ENCODE results near the gene PES1.
"Not testable (repeated sequence)": the region's sequence is repeated elsewhere in the genome, so short reads cannot be mapped to it uniquely, and the experiment has no call there.

Gene PES1

DNA sequence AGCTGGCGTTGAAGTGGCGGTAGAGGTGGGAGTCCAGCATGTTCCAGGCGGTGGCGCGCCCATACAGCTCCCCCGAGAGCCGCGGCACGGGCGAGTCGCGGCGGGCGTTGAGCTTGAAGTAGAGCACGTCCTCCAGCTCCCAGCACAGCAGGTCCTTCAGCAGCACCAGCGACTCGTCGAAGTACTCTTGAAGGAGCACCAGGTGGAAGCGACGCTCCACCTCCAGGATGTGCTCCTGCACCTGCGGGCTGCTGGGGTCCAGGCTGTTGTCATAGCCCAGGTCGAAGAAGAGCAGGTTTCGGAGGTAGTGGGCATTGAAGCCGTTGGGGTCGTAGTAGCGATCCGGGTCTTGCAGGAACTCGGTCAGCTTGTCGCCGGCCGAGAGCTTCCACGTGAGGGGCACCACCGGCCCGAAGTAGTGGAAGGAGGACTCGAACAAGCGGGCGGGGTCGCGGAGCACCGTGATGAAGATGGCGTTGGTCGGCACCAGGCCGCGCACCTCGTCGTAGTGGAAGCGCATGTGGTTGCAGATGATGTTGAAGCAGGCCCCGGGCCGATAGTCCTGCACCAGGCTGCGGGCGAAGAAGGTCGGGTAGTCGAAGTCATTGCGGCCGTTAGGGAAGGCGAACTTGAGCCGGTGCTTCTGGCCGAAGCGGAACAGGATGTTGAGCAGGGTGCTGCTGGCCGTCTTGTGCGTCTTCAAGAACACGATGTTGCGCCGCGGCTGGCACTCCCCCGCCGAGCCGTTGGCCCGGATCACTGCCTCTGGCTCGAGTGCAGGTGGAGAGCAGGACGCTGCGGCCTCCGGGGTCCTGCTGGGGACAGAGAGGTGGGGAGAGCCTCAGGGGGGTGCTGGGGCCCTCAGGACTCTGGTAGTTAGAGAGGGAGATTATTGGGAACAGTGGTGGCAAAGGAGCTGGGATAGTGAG is 36.2 kb downstream of the PES1 start:
- H3K4me1 ChIP-seq (ENCODE audit: control insufficient read depth, low read depth, low read length) = peaks cover 2% of the 10 kb centered on the region
- no peak overlapping the region for H3K27ac ChIP-seq (ENCODE audit: low read depth, low read length)
- no peaks in the 10 kb centered on the region for H3K36me3 ChIP-seq (ENCODE audit: control insufficient read depth, insufficient read depth, low read length)
- no CpG with 5 or more reads among the region's 73 CpGs for WGBS (ENCODE audit: extremely low coverage, insufficient coverage, low lambda C conversion rate)
- H3K56ac ChIP-seq (ENCODE audit: low read length) = no peak overlapping the region
- no peak overlapping the region for H3K18ac ChIP-seq (ENCODE audit: low read length)
- H4K8ac ChIP-seq (ENCODE audit: low read depth, low read length) = no peak overlapping the region
- H4K5ac ChIP-seq (ENCODE audit: low read length) = no peak overlapping the region
- H3K4me3 ChIP-seq (ENCODE audit: low read length) = no peak overlapping the region
- H3K79me1 ChIP-seq (ENCODE audit: low read length) = no peaks in the 10 kb centered on the region
- H3K23ac ChIP-seq (ENCODE audit: low read length) = no peak overlapping the region
- no peaks in the 10 kb centered on the region for H3K79me2 ChIP-seq (ENCODE audit: control insufficient read depth, insufficient read depth, low read length)
- H2BK5ac ChIP-seq (ENCODE audit: low read length) = no peak overlapping the region
- H3K4ac ChIP-seq (ENCODE audit: low read depth, low read length) = no peak overlapping the region
- H2BK120ac ChIP-seq (ENCODE audit: low read depth, low read length) = no peak overlapping the region
- H3K27me3 ChIP-seq (ENCODE audit: insufficient read depth, low read length, poor library complexity) = no peaks in the 10 kb centered on the region
- no peak overlapping the region for H3K4me2 ChIP-seq (ENCODE audit: low read length)
- no peak overlapping the region for H3K9ac ChIP-seq (ENCODE audit: low read length)
- peak; percentile 57 for DNase-seq
- no peak overlapping the region for H2AK5ac ChIP-seq (ENCODE audit: low read length)
- H2BK15ac ChIP-seq (replicated peaks; ENCODE audit: low read depth) = no peak overlapping the region

DNA sequence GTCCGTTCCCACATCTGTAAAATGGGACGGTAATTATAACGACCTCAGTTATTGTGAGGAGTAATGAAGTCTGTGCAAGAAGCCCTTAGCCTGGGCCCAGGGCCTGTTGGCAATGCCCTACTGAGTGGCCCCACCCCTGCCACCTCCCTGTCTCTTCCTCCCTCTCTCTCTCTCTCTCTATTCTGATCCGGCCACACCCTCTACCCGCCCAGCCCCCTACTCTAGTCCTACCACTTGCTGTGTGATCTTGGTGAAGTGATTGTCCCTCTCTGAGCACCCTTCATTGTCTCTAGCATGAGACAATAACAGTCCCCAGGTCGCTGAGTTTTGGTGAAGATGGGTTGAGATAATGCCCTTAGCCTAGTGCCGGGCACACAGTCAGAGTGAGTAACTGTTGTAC is 37.7 kb downstream of the PES1 start:
- H3K27ac ChIP-seq (ENCODE audit: low read depth, low read length) = no peak overlapping the region
- no peak overlapping the region for H2BK120ac ChIP-seq (ENCODE audit: low read depth, low read length)
- no peak overlapping the region for H4K8ac ChIP-seq (ENCODE audit: low read depth, low read length)
- H3K79me2 ChIP-seq (ENCODE audit: control insufficient read depth, insufficient read depth, low read length) = no peaks in the 10 kb centered on the region
- H3K4me2 ChIP-seq (ENCODE audit: low read length) = no peak overlapping the region
- no peak overlapping the region for H3K23ac ChIP-seq (ENCODE audit: low read length)
- no peaks in the 10 kb centered on the region for H3K27me3 ChIP-seq (ENCODE audit: insufficient read depth, low read length, poor library complexity)
- H3K18ac ChIP-seq (ENCODE audit: low read length) = no peak overlapping the region
- no peak overlapping the region for H3K9ac ChIP-seq (ENCODE audit: low read length)
- no peak overlapping the region for H3K56ac ChIP-seq (ENCODE audit: low read length)
- no peaks in the 10 kb centered on the region for H3K4me1 ChIP-seq (ENCODE audit: control insufficient read depth, low read depth, low read length)
- no peak overlapping the region for H3K4ac ChIP-seq (ENCODE audit: low read depth, low read length)
- H2BK5ac ChIP-seq (ENCODE audit: low read length) = no peak overlapping the region
- no peak overlapping the region for H4K5ac ChIP-seq (ENCODE audit: low read length)
- H2AK5ac ChIP-seq (ENCODE audit: low read length) = no peak overlapping the region
- WGBS (ENCODE audit: extremely low coverage, insufficient coverage, low lambda C conversion rate) = no CpG with 5 or more reads among the region's 7 CpGs
- H3K36me3 ChIP-seq (ENCODE audit: control insufficient read depth, insufficient read depth, low read length) = no peaks in the 10 kb centered on the region
- DNase-seq = no peak
- H3K4me3 ChIP-seq (ENCODE audit: low read length) = no peak overlapping the region
- H3K79me1 ChIP-seq (ENCODE audit: low read length) = no peaks in the 10 kb centered on the region
- H2BK15ac ChIP-seq (replicated peaks; ENCODE audit: low read depth) = no peak overlapping the region

DNA sequence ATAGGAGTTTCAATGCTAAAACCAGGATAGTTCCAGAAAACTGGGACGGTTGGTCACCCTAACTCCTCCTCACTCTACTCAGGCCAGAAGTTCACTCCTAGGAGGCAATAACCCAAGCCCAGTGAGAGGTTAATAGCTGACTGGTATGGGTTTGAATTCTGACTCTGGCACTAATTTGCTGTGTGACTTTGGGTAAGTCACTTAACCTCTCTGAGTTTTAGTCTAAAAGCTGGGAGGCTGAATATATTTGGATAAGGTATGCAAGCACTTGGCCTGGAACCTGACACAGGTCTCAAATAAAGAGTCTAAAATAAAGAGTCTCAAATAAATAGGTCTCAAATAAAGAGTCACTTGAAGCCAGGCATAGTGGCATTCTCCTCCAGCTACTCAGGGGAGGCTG is 39.0 kb downstream of the PES1 start:
- Histone ChIP-seq H3K23ac (ENCODE audit: low read length) (no peak overlapping the region), H3K36me3 (ENCODE audit: control insufficient read depth, insufficient read depth, low read length) (no peaks in the 10 kb centered on the region), H4K5ac (ENCODE audit: low read length) (no peak overlapping the region), H3K18ac (ENCODE audit: low read length) (no peak overlapping the region), H2AK5ac (ENCODE audit: low read length) (no peak overlapping the region), H3K27me3 (ENCODE audit: insufficient read depth, low read length, poor library complexity) (no peaks in the 10 kb centered on the region), H4K8ac (ENCODE audit: low read depth, low read length) (no peak overlapping the region), H3K79me2 (ENCODE audit: control insufficient read depth, insufficient read depth, low read length) (no peaks in the 10 kb centered on the region), H3K4me2 (ENCODE audit: low read length) (no peak overlapping the region), H3K4me1 (ENCODE audit: control insufficient read depth, low read depth, low read length) (no peaks in the 10 kb centered on the region), H3K79me1 (ENCODE audit: low read length) (no peaks in the 10 kb centered on the region), H2BK5ac (ENCODE audit: low read length) (no peak overlapping the region), H3K56ac (ENCODE audit: low read length) (no peak overlapping the region), H2BK15ac (replicated peaks; ENCODE audit: low read depth) (no peak overlapping the region), H3K4ac (ENCODE audit: low read depth, low read length) (no peak overlapping the region), H3K9ac (ENCODE audit: low read length) (no peak overlapping the region), H2BK120ac (ENCODE audit: low read depth, low read length) (no peak overlapping the region), H3K27ac (ENCODE audit: low read depth, low read length) (no peak overlapping the region), H3K4me3 (ENCODE audit: low read length) (no peak overlapping the region)
- no CpG with 5 or more reads among the region's 1 CpG for WGBS (ENCODE audit: extremely low coverage, insufficient coverage, low lambda C conversion rate)
- no peak for DNase-seq

DNA sequence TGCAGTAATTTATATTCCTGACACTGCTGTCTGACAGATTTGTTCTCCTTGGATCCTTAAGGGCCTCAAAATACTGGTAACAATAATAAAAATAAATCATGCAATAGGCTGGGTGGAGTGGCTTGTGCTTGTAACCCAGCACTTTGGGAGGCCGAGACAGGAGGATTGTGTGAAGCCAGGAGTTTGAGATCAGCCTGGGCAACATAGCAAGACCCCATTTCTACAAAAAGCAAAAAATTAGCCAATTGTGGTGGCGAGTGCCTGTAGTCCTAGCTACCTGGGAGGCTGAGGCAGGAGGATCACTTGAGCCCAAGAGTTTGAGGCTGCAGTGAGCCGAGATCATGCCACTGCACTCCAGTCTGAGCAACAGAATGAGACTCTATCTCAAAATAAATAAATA is 39.9 kb downstream of the PES1 start:
- not testable (repeated sequence) for H2AK5ac ChIP-seq (ENCODE audit: low read length); DNase-seq; H3K4me1 ChIP-seq (ENCODE audit: control insufficient read depth, low read depth, low read length); H3K27me3 ChIP-seq (ENCODE audit: insufficient read depth, low read length, poor library complexity); H3K4ac ChIP-seq (ENCODE audit: low read depth, low read length); H3K27ac ChIP-seq (ENCODE audit: low read depth, low read length); H3K18ac ChIP-seq (ENCODE audit: low read length); H2BK120ac ChIP-seq (ENCODE audit: low read depth, low read length); H4K5ac ChIP-seq (ENCODE audit: low read length); H3K79me2 ChIP-seq (ENCODE audit: control insufficient read depth, insufficient read depth, low read length); H3K36me3 ChIP-seq (ENCODE audit: control insufficient read depth, insufficient read depth, low read length); H4K8ac ChIP-seq (ENCODE audit: low read depth, low read length); H3K23ac ChIP-seq (ENCODE audit: low read length); H3K79me1 ChIP-seq (ENCODE audit: low read length); H3K4me2 ChIP-seq (ENCODE audit: low read length); H3K9ac ChIP-seq (ENCODE audit: low read length); H2BK15ac ChIP-seq (replicated peaks; ENCODE audit: low read depth); H3K56ac ChIP-seq (ENCODE audit: low read length); H3K4me3 ChIP-seq (ENCODE audit: low read length); H2BK5ac ChIP-seq (ENCODE audit: low read length)
- no CpG with 5 or more reads among the region's 3 CpGs for WGBS (ENCODE audit: extremely low coverage, insufficient coverage, low lambda C conversion rate)

- WGBS (ENCODE audit: extremely low coverage, insufficient coverage, low lambda C conversion rate) = no CpG with 5 or more reads among the region's 4 CpGs
- no peak overlapping the region for H3K4me3 ChIP-seq (ENCODE audit: low read length)
These were observed 44.5 kb downstream of the PES1 start for GRCh38 chr22:30547188-30547587.

DNA sequence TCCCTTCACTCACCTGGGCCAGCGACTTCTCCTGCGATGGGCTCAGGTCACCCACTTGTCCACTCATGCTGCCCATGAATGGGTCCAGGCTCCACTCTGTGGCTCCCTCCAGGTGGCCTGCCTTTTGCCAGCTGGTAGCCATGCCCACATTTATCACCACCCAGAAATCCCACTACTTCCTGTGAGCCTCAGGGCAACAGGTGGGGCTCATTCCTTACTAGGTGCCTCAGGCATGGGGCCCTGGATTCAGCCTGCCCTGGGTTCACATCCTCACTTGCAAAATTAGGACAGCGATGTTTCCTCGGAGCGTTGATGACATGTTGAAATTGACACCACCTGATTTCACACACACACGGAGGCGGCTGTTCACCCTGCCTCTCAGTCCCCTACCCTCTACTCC is 45.1 kb downstream of the PES1 start, which contains the start of gene SEC14L6:
SEC14L6 (minus strand) TSS at position 126 of the 400 bp plus-strand sequence; CDS start at position 67, 59 bp downstream.
- H4K8ac ChIP-seq (ENCODE audit: low read depth, low read length) = no peak within 1 kb of the TSS

More at GRCh38 chr22:30547188-30547587, 44.5 kb downstream of the PES1 start:
- Histone ChIP-seq H3K56ac (ENCODE audit: low read length) (no peak overlapping the region), H3K4me1 (ENCODE audit: control insufficient read depth, low read depth, low read length) (no peaks in the 10 kb centered on the region), H3K4me2 (ENCODE audit: low read length) (no peak overlapping the region), H2BK5ac (ENCODE audit: low read length) (no peak overlapping the region), H4K5ac (ENCODE audit: low read length) (no peak overlapping the region), H3K27me3 (ENCODE audit: insufficient read depth, low read length, poor library complexity) (no peaks in the 10 kb centered on the region), H3K36me3 (ENCODE audit: control insufficient read depth, insufficient read depth, low read length) (no peaks in the 10 kb centered on the region), H3K27ac (ENCODE audit: low read depth, low read length) (no peak overlapping the region), H3K4ac (ENCODE audit: low read depth, low read length) (no peak overlapping the region), H3K79me1 (ENCODE audit: low read length) (no peaks in the 10 kb centered on the region), H3K79me2 (ENCODE audit: control insufficient read depth, insufficient read depth, low read length) (no peaks in the 10 kb centered on the region), H3K9ac (ENCODE audit: low read length) (no peak overlapping the region), H2BK15ac (replicated peaks; ENCODE audit: low read depth) (no peak overlapping the region), H2BK120ac (ENCODE audit: low read depth, low read length) (no peak overlapping the region), H2AK5ac (ENCODE audit: low read length) (no peak overlapping the region), H4K8ac (ENCODE audit: low read depth, low read length) (no peak overlapping the region), H3K23ac (ENCODE audit: low read length) (no peak overlapping the region), H3K18ac (ENCODE audit: low read length) (no peak overlapping the region)
- no peak for DNase-seq

More for the DNA sequence above, 45.1 kb downstream of the PES1 start, which contains the start of gene SEC14L6:
- Histone ChIP-seq H3K4ac (ENCODE audit: low read depth, low read length) (no peak within 1 kb of the TSS), H3K27me3 (ENCODE audit: insufficient read depth, low read length, poor library complexity) (no peaks in the 10 kb centered on the region), H3K23ac (ENCODE audit: low read length) (no peak within 1 kb of the TSS), H3K4me2 (ENCODE audit: low read length) (no peak within 1 kb of the TSS), H3K4me1 (ENCODE audit: control insufficient read depth, low read depth, low read length) (no peaks in the 10 kb centered on the region), H3K56ac (ENCODE audit: low read length) (no peak within 1 kb of the TSS), H4K5ac (ENCODE audit: low read length) (no peak within 1 kb of the TSS), H3K27ac (ENCODE audit: low read depth, low read length) (no peak within 1 kb of the TSS), H2BK5ac (ENCODE audit: low read length) (no peak within 1 kb of the TSS), H3K79me2 (ENCODE audit: control insufficient read depth, insufficient read depth, low read length) (no peaks in the 10 kb centered on the region), H2BK15ac (replicated peaks; ENCODE audit: low read depth) (no peak within 1 kb of the TSS), H2BK120ac (ENCODE audit: low read depth, low read length) (no peak within 1 kb of the TSS), H3K4me3 (ENCODE audit: low read length) (no peak within 1 kb of the TSS), H3K79me1 (ENCODE audit: low read length) (no peaks in the 10 kb centered on the region), H3K9ac (ENCODE audit: low read length) (no peak within 1 kb of the TSS), H2AK5ac (ENCODE audit: low read length) (no peak within 1 kb of the TSS), H3K18ac (ENCODE audit: low read length) (no peak within 1 kb of the TSS), H3K36me3 (ENCODE audit: control insufficient read depth, insufficient read depth, low read length) (no peaks in the 10 kb centered on the region)
- WGBS (ENCODE audit: extremely low coverage, insufficient coverage, low lambda C conversion rate) = no CpG with 5 or more reads among the region's 7 CpGs
- no peak for DNase-seq

Data from mesendoderm (in vitro differentiated cells).